Activated CD8-positive, alpha-beta memory T cell treated with anti-CD3 and anti-CD28 coated beads, Interleukin-2, amount 50 U/mL, for 1 hour (primary cell): ENCODE results near the gene M1AP.

Experiments used
- DNase-seq: peaks from one replicate; pipeline ENCODE4 v3.0.0-alpha.2; 2020; ENCODE audit errors: extremely low read depth

Gene M1AP

DNA sequence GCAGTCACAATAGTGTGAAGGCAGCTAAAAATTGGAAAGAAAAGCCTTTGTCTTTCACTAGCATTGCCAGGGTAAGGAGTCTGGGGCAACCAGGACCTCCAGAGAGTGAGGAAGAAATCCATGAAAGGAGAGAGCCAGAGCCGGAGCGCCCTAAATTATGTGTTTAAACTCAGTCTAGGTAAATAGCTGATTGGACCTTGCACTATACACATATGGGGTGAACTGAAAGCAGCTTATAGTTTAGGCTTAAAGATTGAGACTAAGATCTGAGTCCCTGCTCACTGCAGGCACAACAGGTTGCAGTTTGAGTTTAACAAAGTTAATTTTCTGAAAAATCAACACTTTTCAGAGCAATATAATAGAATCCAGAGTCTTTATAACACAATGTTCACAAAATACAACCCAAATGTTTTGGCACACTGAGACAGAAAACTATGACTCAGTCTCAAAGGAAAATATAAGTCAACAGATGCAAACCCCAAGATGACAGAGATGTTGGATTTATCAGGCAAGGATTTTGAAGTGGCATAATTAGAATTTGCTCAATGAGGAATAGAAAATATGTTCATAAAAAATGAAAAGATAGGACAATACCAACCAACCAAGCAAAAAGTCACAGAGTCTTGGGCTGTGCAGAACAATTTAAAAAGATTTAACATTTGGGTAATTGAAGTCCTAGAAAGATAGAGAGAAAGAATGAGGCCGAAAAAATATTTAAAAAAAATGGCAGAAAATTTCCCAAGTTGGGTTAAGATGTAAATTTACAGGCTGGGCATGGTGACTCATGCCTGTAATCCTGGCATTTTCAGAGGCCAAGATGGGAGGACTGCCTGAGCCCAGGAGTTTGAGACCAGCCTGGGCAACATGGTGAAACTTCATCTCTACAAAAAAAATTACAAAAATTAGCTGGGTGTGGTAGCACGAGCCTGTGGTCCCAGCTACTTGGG, 54.0 kb downstream of the M1AP start:
- no peak for DNase-seq

DNA sequence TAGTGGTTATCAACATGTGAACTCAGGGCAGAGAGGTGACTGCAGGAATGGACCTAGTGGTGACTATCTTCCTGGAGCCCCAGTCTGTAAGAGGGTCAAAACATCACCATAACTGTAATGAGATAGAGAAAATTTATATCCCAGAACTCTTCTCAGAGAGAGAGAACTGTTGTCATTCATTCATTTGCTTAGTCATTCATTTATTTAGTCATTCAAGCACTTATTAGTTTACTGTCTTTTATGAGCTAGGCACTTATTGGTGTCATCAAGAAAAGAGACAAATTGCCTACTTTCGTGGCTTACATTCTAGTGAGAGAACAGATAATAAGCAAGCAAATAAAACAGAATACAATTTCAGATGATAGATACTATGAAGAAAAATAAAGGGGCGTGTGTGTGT, 59.5 kb downstream of the M1AP start:
- no peak for DNase-seq

DNA sequence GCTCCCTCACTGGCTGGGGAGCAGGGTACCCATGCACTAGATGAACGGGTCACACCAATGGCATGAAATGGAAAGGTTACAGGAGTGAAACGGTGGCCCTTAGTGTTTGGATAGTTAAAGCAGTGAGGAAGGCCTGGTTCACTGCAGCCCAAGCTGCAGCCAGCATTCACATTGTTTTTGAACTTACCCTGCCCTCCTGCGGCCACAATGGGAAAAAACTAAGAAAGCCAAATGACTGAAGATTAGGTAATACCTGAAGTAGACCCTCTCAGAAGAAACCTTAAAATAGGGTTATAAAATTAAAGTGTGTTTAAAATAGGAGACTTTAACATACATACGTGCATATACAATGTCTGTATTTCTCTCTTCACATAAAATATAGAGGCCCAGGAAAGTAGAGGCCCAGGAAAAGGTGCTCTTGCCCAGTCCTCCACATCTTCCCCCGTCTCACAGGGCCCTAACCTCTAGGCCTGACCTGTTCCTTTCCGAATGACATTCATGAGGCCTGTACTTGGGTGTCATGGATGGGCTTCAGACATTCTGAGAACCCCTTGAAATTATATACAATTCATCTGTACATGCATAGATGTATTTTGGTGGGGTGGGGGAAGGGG, 60.4 kb downstream of the M1AP start:
- no peak for DNase-seq

DNA sequence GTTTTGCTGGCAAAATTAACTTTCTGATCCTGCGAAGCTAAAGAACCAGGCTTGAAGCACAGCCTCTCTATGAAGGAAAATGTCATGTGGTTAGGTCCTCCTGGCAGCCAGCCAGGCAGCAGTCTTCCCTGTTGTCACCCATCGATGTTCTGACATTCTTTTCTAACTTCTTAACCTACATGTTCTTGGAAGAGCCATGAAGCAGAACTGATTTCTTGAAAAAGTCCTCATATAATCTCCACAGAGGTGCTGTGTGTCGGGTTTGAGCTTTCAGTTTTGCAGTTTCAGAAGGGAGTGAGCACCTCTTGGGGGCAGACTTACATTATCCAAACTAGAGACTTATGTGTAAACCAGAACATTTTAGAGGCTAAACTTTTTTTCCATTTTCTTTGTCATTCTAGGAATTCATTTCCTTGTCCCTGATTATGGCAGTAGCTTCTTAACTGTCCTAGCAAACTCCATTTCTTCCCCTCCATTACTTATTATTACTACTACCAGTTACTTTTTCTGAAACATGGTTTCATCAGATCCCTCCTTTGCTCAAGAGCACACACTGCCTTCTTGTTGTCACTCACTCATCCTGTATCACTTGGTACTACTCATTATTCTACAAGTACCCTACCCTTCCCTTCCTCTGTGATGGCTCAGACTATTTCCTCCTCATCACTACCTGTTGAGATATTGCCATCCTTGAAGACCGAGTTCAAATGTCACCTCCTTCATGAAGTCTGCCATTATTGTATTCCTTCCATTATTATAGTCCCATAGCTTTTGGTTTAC, 62.5 kb downstream of the M1AP start:
- DNase-seq: no peak

DNA sequence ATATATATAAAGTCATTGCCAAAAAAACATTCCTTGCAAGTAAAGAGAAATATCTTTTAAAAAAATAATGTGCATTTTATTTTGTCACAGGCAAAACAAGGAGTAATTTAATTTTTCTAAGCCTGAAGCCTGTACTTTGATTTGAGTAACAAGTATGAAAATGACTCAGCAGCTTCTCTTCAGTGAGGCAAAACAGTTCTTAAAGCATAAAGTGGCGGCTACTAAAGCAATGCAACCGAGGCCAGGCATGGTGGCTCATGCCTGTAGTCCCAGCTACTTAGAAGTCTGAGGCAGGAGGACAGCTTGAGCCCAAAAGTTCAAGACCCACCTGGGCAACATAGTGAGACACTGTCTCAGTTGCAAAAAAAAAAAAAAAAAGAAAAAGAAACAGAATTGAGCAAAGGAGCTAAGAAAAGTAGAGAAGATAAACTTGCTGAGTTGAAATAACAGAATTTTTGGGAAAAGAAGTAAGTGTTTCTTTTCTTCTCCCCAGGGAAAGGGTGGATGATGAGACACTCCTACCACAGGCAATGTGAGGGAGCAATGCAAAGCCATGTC, 64.0 kb downstream of the M1AP start:
- DNase-seq: no peak

DNA sequence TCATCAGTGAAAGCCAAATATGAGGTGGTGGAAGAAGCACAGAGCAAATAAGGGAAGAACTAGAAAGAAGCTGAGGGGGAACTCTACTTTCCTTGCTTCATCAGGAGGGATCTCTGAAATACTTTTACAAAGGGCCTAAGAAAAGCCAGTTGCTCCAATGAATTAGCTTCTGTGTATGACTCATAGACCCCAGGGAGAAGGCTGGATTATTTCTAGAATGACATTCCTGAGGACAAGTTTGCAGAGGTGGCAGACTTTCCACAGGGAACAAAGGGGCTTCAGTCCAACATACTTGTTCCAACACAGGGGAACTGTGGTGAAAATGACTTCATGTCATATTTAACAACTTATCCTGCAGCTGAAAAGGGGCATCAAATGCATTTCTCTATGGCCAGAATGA, 64.6 kb downstream of the M1AP start:
- DNase-seq: no peak

DNA sequence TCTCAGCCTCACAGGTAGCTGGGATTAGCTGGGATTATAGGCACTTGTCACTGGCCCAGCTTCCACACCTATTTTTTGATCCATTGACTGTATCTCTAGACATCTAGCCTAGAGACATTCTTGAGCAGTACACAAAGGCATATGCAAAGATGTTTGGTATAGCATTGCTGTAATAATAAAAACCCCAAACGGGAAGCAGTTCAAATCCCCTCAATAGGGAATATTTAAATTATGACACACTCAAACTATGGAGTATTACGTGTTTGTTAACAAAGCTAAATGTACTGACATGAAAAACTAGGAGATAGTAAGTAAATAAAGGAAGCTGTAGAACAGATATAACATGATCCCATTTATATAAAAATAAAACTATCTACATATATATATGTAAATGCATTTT, 65.9 kb downstream of the M1AP start:
- DNase-seq: no peak

DNA sequence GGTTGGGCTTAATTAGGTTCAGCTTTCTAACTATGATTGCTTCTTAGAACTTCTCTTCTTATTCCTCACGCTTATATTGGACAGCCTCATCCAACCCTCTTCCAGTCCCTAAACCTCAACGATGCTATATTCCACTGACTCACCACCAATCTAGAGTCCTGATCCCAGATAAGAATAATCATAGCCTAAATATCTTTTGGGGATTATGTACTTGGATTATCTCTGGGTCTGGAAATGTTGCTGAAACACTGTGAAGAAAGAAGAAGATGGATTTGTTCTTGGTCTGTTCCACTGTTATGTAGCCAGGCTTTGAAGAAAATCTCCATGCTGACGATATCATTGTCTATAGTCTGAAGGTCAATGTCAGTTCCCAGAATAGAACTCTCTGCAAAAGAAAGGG, 66.7 kb downstream of the M1AP start:
- DNase-seq: no peak

DNA sequence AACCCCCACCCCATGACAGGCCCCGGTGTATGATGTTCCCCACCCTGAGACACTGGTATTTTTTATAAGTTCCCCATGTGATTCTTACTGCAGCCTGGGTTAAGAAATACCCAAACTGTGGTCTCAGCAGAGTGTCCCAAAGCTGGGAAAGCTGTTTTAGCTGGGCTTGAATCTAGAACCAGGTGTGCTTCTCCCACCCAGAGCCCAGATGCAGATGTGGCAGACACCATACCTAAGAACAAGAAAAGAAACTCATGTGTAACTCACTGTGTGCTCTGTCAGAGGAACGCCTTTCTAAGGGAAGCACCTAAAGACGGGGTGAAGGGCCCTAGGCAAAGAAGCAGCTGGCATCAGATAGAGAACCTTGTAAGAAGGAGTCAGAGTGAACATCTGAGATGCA, 69.7 kb downstream of the M1AP start:
- DNase-seq: no peak

DNA sequence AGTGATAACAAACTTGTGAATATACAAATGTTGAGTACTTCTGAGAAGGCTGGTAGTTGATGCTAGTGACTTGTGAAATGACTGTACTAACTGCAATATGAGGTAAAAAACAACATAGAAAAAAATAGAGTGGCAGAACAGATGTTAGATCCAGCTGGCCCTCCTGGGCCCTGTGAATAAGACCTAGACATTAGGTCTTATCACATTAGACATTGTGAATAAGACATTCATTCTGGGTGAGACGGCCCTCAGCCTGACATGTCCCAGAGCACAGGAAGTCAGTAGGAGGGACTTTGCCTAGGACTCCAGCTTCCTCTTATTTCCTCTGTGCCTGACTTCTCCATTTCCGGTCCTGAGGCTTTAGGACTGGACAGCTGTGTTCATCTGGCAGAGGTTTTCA, 70.7 kb downstream of the M1AP start:
- DNase-seq: no peak

DNA sequence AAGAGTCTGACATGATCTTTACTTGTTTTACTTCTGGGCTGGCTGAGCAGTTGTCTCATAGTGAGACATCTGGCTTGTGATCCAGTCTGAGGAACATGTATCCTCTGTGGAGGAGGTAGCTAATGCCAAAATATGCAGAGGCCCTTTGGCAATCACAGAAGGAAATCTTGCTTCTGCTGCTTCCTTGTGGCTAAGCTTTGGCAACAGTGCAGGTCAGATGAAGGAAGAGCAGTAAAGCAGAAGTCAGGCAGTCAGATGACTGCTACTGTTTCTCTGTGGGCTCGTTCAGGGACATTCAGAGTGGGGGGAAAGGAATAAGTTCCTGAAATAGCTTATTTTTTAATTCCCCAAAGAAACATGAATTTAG, 71.3 kb downstream of the M1AP start:
- DNase-seq: no peak

DNA sequence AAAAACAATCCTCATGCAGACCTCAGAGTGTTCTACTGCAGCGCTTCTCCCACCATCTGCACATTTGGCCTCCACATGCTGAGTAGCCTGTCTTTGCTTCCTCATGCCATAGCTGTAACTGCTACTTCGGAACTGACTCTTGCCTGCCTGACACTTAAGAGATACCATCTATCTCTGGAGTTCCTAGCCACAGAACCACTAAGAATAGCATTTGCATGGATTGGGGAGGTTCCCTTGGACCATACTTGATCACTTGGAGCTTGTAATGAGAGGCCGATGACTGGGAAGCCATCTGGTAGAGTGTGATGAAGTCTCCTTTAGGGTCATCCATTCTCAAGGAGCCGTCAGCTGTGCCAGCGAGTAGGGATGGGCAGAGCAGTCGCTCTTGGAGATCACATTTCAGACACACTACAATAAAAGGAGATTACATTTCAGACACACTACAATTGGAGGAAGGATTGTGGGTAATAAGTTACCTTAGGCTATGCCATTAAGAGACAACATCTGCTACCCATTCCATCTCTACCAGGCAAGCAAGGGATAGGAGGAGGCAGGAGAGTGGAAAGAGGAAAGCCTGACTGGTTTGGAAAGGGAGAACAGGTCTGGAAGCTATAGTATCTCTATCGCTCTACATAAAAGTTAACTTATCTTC, 71.8 kb downstream of the M1AP start:
- no peak for DNase-seq

DNA sequence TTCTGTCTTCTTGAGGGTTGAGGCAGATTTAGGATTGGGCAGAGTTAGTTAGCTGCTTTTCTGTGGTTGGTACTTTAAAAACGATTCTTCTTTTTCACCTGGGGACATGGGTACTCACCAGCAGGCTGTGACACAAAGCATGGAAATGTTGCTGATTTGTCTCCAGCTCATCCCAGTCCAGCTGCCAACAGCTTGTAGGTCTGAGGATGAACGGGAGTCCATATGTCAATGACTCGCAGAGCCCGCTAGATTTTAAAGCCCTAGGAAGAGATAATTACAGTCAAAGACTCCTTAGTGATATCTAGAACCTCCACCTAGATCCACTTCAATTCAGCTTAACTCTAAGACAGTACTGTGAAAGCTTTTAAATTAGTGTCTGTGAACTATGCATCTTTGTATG, 72.8 kb downstream of the M1AP start:
- no peak for DNase-seq

DNA sequence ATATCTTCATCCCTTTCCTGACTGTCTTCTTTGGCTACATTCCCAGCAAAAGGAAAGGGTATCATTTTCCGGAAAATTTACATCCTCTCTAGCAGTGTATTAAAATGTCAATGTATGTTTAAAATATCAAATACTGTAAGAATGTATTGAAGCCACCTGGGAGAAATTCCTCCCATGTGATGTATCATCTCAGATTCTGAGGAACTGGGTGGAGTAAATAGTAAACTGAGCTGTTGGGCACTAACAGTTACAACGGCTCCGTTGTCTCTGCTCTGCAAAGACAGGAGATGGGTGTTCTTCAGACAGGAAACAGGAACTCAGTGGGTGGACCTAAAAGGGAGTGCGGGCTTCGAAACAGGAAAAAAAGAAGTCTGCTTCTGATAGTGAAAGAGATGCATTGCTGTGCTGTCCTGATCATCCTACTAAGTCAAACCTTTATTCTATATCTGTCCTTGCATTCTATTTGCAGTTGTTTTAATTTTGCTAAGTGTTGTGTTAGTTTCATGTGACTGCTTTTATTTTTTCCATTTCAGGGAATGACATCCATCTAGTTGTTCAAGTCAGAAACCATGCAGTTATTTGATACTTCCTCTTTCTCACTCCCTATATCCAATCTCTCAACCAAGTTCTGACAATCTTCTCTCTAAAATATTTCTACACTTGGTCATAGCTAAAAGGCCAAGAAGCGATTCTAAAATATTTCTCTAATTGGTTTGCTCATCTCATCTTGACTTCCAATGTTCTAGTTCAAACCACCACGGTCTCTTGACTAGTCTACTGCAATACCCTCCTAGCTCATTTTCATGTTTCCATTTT, 74.2 kb downstream of the M1AP start:
- no peak for DNase-seq

DNA sequence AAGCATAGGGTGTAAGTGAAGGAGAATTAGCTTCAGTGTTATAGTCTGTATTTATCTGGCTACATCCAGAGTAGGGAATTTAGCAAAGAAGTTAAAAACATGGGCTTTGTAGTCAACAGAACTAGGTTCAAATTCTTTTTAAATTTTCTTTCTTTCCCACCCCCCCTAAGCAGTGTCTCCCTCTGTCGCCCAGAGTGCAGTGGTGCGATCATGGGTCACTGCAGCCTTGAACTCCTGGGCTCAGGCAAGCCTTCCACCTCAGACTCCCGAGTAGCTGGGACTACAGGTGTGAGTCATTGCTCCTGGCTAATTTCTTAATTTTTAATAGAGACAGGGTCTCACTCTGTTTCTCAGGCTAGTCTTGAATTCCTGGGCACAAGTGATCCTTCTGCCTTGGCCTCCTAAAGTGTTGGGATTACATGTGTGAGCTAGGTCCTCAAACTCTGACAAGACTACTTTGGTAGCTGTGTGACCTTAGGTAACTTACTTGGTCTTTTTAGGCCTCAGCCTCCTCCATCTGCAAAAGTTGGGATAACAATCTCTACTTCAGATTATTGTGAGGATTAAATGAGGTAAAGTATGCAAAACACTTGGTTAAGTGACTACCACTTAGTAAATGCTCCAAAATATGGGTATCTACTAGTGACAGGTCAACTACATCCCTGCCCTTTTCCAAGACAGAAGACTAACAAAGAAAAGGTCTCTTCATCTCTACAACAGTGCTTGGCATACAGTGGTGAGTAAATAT, 75.8 kb downstream of the M1AP start:
- no peak for DNase-seq

DNA sequence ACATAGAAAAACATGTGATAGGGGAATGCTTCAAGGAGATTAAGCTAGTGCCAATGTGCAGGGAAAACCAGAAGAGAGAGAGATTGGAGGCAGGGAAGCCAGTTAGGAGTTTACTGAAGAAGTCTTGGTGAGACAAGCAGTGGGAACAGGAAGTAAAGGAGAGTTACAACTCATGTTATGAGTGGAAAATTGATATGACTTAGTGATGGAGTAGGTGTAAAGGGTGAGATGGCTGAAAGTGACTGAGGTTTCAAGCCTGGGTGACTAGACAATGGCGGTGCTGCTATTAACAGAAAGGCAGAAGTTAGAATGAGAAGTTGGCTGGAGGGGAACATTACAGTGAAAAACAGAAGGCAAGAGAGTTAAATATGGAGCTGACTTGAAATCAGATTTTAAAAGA, 77.1 kb downstream of the M1AP start:
- no peak for DNase-seq

DNA sequence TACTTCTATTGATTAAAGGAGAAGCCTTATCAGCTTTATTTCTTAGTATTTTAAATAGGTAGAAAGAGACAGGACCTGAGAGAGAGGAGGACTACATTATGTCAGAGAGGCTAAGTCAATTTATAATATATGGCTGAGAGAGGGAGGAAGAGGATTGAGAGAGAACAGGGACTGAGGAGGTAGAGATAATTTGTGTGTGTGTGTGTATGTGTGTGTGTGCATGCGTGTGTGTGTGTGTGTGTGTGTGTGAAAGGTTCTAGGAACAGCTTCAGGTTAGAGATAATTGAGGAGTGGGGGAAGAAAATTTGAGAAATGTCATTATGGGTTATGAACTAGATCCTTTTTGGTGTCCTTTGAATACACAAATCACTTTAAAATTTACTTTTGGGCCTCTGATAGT, 78.4 kb downstream of the M1AP start:
- DNase-seq: no peak

DNA sequence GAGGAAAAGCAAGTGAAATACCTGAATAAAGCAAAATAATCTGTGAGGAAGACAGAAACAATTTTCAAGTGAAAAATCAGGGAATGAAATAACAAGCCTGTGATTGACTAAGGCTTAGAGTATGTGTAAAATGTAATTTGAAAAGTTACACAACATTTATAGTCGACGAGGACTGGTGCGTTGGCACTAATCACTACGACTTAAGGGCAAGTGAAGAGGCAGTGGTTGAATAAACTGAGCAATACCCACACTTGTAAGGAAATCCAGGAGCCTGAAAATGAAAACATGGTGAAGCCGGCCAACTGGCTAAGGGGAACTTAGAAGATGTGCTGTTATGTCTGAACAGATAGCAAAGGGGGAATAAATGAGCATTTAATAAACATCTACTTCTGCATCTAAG, 80.2 kb downstream of the M1AP start:
- no peak for DNase-seq

DNA sequence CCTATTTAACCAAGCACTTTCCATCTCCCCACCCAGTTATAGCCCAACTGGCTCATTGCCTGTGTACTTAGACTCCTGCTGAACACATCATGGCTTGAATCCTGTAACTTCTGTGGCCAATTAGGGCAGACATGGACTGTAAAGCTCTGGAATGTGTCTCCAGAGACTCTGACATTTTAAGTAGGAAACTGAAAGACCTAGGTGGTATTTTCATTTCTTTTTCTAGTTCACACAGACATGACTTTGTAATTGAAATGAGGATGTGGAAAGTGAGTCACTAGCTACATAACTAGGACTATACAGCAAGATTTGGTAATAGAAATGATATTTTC, 81.4 kb downstream of the M1AP start:
- DNase-seq: no peak

DNA sequence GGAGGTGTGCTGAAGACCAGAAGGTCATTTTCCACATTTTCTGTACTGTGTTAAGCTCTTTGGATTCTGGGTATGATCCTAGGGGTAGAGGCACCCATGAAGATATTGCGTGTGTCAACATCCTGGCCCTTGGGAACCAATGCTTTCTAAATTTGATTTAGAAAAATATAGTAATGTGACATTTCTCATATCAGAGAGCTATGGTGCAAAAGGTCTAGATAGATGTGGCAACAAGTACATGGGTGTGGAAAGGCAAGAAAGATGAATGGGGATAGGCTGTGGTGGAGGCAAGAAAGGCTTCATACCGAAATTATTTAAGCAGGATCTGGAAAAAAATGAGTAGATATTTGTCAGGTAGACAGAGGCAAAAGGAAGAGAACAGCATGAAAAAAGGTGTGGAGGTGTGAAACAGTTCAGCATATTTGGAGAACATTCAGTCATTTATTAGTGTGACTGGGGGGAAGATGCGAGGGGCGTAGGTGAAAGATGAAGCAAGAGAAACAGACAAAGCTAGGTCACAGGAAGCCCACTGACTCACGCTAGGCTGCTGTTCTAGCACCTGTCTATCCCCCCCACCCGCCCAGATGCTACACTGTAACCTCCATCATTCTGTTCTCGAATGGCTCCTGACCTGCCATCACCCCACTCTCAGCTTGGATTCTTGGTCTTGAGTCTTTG, 81.9 kb downstream of the M1AP start:
- no peak for DNase-seq
